GM19455 (cell line): Measurements from ENCODE around the gene KDF1.

Source experiments
- ATAC-seq: cut with Tn5 transposase; IDR thresholded peaks from one replicate; pipeline ENCODE4 v1.9.1; 2021; ENCODE audit not compliant: unreplicated experiment

Gene KDF1, protein sequence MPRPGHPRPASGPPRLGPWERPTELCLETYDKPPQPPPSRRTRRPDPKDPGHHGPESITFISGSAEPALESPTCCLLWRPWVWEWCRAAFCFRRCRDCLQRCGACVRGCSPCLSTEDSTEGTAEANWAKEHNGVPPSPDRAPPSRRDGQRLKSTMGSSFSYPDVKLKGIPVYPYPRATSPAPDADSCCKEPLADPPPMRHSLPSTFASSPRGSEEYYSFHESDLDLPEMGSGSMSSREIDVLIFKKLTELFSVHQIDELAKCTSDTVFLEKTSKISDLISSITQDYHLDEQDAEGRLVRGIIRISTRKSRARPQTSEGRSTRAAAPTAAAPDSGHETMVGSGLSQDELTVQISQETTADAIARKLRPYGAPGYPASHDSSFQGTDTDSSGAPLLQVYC

DNA sequence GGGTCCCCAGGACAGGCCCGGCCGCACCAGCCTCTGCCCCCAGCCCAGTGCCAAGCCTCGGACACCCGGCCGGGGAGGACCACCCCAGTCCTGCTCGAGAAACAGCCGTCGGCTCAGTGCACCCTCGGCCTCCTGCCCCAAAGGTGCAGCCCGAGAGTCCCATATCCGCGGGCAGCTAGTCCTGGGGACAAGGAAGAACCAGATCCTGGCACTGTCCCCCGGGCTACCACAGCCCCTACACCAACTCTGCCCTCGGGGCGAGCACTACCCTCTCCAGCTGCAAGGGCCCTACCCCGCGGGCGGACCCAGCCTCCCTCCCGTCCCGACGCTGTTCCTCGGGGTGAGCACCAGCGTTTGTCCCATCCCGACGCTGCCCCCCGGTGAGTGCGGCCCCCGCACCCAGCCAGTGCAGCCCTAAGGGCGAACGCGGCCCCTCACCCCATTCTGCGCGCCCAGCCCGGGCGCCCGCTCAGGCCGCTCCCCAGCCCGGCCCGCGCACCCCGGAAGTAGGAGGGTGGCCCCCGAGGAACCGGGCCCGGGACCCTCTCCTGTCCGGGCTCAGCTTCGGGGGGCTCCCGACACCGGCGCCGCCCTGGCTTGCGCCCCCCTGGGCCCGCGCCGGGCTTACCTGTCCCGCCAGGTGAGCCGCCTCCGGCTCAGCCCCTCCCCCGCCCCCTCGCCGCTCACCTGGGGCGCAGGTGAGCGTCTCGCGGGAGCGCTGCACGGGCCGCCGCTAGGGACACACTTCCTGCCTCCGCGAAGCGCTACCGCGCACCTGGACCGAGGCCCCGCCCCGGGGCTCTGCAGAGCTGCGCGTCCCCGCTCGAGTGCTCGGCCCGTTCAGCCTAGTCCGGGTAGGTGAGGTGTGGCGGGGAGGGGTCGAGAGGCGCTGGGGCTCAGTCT, at the start of gene KDF1:
Gene KDF1, minus strand, starts transcription at position 747 of the 903 bp plus-strand sequence. CDS start 8,088 bp downstream, outside the sequence.
- ATAC-seq = no peak

DNA sequence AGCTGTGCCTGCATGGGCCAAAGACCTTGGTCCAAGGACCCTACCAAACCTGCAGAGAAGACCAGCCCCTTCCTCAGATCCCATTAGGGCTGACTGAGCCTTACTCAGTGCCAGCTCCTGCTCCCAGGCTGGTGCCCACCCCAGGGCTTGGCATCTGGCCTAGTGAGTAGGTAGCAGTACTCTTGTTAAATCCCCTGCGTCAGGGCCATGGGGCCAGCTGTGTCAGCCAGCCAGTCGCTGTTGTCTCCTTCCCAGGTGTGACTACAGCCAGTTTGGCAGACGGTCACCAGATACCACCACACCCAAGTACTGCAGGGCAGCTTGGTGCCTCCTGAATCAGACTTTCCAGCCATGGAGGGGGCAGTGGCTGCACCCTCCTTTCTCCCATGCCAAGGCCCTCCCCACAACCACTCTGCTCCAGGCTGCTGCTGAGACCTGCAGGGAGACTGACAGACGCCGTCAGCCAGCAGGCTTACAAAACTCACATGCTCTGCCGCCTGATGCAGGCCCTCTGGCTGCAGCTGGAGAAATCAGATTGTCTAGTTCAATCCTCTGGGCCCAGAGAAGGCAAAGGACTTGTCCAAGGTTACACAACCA, 49.4 kb upstream of the KDF1 start:
- ATAC-seq = no peak

DNA sequence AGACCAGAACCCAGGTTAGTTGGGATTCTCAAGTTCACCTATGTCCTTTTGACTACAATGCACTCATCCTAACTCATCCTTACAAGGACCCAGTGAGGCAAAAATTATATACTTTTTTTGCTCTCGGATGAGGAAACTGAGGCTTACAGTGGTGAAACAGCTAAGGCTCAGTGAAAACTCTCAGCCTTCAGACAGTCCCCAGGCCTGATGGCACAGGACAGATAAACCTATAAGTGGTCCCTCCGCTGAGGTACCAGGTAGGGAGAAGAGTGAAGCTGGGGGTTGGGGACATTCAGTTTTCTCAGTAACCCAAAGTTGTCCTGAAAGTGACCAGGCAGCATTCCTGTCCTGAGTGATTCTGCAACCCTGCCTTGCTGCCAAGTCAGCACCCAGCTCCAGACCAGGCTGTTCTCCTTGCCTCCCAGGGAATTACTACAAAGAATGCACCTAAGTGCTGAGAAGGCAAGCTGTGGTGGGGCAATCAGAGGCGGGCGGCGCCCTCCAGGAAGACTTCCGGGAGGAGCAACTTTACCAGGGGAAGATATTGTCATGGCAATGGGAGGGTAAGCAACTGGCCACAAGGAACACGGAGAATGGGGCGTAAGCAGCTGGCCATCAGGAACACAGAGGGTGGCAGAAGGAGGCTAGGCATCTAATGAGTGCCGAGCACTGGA, 47.8 kb upstream of the KDF1 start:
- no peak for ATAC-seq

DNA sequence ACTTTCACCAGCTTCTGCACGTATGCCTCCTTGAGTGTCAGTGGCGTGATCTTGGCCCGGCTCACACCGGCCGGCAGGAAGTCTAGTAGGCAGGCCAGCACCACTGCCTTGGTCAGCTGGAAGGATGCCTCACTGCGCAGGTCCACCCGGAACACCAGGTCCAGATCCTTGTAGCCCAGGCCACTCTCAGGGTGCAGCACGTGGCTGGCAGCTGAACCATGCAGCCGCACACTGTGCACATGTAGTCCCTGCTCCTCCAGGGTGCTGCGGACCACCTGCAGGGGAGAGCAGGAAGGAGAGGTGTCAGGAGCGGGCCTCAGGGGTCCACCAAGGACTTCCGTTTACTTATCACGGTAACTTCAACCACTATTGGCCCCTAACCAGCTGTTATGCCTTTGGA, 46.4 kb upstream of the KDF1 start:
- ATAC-seq = no peak

DNA sequence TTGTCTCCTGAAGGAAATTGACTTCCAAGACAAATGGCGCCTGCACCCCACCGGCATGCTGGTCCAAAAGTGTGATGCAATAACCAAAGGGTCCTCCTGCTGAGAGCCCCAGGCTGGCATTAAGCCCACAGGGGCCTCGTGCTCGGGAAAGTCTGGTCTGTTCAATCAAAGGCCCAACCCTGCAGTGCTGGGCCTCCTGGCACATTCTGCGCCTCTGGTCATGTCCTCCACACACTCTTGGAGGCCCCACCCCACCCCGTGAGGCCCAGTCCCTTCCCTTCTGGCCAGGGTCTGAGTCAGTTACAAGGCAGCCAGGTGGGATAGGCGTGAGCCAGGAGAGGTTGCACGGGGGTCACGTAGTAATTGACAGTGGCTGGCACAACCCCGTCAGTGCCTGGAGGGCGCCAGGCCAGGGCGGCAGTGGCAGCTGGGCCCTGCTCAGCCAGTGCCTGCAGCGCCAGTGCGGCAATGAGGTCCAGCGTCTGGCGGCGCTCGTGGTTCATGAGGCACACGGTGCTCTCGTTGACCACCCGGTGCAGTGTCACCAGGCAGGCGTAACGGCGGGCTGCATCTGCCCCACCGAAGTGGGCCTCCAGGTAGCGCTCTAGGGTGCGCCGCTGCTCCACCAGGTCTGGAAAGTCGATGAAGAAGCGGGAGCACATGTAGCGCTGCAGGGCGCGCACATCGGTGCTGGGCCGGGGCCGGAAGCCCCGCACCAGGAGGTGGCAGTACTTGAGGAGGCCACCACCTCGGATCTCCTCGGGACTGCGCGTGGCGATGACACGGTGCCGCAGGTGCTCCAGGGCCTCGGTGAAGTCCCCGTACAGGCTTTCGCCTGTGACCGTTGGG, 45.6 kb upstream of the KDF1 start:
- ATAC-seq = no peak

DNA sequence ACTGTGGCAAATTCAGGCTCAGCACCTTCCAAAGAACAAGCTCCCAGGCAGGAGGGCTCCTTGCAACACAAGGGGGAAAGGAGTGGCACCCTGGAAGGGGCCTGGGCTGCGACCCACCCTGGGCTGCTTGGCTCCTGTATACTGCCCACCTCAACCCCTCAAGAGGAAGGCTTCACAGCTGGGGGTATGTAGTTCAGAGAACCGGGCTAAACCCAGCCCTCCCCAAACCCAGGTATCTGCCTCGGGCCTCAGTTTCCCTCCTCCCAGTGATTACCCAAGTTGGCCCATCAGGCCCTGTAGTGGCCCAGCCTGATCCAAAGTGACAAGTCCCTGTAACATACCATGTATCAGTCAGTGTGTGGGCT, 44.9 kb upstream of the KDF1 start:
- no peak for ATAC-seq

DNA sequence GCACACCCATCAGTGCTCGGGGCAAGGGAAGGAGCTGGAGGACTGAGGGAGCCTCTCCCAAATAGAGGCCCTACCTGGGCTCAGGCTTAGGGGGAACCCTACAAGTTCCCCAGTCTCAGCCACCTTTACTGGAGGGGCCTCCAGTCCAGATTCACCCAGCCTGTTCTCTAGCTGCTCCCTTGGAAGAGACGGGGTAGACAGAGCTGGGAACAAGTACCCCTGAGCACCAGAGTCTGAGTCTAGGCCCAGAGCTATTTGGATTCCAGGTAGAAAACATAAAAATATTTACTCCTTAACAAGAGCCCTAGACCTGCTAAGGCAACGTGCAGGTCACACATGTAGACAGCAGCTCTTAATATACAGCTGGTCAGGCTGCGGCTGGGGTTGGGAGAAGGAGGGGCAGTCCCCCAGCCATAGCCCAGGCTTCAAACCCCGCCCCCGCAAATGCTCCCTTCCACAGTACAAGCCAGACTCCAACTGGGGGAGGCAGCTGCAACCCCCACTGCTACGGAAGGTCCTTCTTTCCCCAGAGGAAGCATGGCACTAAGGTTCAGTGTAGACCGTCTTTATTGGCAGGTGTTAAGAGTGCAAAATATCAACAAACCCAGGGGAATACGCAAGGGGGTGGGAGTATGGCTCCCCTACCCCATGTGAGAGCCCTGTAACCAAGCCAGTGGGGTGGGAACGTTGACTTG, 44.4 kb upstream of the KDF1 start:
- no peak for ATAC-seq

DNA sequence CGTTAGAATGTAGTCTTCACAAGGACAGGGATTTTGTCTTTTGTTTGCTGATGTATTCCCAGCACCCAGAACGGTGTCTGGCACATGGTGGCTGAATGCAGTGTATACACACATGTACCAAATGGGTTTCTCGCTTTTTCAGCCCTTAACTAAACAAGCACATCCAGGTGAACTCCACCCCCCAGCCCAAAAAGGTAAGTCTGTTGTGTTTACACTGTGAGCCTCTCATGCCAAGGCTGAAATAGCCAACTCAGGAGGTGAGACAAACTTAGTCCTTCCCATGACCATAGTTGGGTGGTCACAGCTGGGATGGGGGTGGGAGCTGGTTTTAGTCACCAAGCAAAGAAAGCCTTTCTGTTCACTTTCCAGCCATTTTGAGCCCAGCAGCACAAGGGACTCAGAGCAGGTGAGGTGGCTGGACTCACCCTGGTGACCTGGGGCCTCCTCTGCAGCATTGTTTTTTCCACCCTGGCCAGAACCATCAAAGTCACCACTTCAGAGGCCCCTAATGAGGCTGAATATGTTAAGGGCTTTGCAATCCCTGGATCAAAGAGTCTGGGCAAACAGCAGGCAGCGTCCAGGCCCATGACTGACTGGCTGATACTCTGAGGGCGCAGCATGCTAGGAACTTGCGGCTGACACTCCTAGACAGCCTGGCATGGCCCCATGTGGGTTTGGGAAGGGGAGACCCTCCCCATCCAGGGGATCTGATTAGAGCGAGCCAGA, 43.6 kb upstream of the KDF1 start:
- no peak for ATAC-seq

DNA sequence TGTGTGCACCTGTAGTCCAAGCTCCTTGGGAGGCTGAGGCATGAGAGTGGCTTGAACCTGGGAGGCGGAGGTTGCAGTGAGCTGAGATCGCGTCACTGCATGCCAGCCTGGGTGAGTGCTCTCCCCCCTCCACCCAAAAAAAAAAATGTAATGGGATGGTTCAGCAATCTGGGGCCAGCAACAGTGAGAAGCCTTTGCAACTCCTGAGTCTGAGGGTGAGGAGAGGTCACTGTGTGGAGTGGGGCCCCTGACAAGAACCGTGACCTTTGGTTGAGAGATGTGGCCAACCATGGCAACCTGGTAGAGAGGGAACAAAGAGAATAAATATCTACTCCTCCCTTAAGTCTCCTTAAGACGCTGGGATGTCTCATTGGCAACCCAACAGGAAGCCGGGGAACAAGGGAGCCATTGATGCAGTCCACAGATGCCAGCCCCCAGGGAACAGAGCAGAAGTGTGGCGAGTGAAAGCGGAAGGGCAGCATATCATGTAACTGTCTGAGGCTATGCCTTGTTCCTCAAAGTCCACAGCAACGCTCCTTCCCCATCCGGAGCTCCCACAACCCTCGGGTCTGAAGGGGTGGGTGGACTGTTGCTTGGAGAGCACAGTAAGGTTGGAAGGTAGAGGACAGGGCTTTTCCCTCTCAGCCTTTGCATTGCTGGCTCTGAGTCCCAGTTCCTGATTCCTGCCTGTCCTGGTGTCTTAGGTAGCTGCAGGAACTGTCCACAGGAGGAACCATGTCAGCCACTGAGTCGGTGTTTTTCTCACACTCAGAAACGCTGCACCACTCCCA, 41.5 kb upstream of the KDF1 start:
- ATAC-seq = no peak

DNA sequence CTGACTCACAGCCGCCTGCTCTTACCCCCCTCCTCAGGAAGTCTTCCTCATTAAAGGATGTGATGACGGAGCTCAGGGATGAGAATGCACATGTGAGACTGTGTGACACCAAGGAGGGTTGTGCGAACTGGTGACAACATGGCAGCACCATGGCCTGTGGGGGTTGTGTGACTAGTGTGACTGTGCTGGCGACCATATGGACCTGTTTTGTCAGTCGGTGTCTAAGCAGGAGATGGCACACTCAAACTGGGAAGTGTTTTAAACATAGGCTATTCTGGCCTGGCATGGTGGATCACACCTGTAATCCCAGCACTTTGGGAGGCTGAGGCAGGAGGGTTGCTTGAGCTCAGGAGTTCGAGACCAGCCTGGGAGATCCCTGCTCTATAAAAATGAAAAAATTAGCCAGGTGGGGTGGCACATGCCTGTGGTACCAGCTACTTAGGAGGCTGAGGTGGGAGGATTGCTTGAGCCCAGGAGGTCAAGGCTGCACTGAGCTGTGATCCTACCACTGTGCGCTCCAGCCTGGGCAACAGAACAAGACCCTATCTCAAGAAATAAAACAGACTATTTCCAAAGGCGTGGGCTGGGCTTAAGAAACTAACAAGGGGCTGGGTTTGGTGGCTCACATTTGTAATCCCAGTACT, 40.7 kb upstream of the KDF1 start:
- no peak for ATAC-seq

DNA sequence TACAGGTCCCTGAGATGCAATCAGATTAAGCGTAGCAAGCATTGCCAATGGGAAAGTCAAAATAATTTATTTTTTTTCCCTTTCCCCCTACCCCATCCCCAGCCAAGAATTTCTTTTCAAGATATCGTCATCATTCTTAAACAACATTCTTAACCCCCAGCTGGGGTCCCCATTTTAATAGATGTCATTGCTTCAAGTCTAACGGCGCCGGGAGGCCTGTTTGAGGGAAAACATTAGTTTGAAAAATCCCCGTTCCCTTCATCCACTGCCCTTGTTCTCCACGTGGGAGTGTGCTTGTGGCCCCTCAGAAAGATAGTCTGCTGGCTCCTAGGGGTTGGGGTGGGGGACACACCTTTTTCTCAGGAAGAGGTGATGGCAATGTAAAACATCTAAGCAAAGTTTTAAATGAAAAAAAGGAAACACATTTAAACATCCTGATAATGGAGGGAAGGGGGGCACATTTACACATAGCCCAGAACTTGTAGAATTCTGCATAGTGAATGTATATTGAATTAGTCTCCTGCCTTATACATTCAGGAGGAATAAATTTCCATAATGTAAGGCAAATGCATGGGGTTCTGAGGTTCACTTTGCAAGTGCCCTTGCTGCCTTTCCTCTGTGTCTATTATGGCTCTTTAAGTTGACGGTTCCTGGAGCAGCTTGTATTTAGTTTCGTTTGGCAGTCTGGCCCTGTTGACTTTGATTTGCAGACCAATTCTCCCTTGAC, 40.0 kb upstream of the KDF1 start:
- ATAC-seq = no peak

DNA sequence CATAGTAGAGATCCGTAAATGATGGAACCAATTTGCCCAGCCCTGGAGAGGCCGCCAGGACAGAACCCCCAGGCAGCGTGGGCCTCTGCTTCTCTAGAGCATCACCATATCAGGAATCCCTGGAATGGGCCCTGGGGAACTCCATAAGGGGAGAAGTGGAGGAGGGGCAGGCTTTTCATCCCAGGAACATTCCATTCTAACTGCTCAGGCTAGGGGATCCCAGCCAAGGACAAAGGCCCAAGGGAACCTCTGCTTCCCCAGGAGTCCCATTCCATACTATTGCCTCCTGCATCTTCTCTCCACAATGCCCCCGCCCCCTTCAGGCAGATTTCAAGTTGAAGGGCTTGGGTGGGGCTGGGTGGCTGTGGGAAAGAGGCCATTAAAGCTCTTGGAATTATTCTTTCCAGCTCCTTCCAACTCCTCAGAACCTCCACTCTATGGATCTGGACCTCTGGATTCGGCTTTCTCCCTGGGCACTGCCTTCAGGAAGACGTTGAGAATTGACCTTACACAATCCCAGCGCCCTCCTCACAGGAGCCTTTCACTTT, 39.2 kb upstream of the KDF1 start:
- ATAC-seq = no peak

DNA sequence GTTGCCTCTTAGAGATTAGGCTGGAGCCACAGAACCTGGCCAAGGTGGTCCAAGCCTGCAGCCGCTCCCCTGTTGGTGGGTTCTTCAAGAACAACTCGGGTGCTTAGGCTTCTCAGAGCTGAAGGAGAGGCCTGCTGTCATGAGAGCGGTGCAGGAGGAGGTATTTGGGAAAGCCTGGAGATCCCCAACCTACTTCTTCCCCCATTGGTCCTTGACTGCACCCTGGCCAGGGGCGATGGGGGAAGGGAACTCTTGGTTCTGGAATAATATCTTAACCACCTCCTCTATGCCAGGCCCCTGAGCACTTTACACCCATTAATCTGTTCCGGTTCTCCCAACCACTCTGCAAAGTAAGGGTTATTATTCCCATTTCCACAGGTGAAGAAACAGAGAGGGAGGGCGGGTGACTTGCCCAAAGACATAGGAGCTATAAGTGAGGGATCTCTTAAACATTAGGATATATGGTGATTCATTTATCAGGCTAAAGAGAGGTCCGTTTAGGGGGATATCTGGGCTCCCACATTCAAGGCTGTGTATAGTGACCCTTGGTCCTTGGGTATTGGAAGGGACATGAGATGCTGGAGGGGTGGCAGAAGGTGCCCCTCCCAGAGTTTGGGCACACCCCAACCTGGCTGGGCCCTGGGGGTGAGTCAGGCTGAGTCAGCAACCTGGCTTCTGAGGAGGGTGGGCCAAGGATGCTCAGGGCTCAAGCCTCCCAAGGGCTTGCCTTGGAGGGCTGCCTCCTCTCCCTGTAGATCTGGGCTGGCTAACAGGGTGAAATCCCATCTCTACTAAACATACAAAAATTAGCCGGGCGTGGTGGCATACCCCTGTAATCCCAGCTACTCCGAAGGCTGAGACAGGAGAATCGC, 38.4 kb upstream of the KDF1 start:
- no peak for ATAC-seq

DNA sequence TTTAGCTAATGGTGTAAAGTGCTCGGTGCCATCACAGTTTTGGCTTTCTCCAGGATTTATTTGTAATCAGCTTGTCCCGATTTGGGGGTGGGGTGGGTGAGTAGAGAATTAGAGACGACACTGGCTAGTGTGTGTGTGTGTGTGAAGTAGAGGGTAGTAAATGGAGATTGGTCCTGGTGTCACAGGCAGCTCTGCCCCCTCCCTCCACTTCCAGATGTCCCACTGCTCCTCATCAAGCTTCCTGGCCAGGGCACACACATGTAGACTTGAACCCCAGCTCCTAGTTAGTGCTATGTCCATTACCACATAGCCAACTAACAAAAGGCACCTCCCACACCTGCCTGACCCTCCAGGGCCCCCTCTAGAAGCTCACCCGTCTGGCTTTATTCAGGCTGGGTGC, 36.4 kb upstream of the KDF1 start:
- no peak for ATAC-seq

DNA sequence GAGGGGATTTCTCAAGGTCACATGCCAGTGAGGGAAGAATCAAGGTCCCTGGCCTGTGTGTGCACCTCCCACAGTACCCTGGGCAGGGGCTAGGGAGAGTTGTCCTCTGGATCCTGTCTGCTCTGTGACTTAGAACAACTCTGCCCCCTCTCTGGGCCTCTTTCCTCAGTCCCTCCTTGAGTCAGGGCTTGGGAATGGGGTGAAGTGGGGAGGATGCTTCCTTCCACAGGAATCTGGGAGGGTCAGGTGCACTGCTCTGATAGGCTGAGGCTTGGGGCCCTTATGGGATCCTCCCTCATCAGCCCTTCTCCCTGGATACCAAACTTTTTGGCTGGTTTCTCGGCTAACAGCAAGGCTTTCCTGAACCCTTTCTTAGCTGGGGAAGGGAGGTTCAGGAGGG, 35.8 kb upstream of the KDF1 start:
- ATAC-seq = no peak
